Frontal cortex (tissue), 4 donors: Measurements from ENCODE around the gene ALDH1A3. TPM values are rescaled to one million over a fixed set of nuclear protein-coding genes. Genes with fewer than 3 reads are reported as not detected.

Experiments used
- DNase-seq, 2 donors: peaks; one replicate each; pipeline ENCODE4 v3.0.0; 2012; ENCODE audit warnings: low spot score in 2 of 2
- FAIRE-seq: peaks from 2 replicates; lab custom pipeline; 2012; peaks lifted over from hg19 to GRCh38; lab: Jason Lieb, UNC
- total RNA-seq: library from RNA; depleted of rRNA; stranded (reverse); fragments of >200 nt; gene quantifications from one replicate; pipeline ENCODE4 v1.2.3, GENCODE V29; 2014
- donor health status: control.
- donor health status: control.
- donor health status: control.

ALDH1A3 gene
- total RNA-seq, 1 donor from 2014 or later, result 3.3 TPM

GRCh38 chr15:100856867-100857266 lies 22.8 kb upstream of the ALDH1A3 start:
- DNase-seq, result no peak
- FAIRE-seq, result no peak

DNA sequence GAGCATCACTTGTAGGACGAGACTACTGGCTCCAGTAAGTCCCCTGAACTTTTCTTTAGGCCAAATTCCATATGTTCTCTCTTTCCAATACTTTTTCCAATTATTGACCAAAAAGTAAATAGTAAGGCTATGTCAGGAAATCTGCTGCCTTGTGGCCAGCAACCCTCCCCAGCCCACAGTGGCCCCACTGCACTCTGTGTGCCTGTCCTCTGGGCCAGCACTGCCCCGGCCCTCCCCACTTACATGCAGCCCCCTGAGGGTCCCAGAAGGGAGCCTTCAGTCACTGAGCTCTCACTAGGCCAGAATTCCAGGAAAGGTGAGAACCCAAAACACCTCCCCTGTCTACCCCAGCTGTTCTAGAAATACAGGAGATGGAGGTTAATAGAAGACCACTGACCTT lies 21.3 kb upstream of the ALDH1A3 start:
- FAIRE-seq, result no peak
- no peak for DNase-seq

DNA sequence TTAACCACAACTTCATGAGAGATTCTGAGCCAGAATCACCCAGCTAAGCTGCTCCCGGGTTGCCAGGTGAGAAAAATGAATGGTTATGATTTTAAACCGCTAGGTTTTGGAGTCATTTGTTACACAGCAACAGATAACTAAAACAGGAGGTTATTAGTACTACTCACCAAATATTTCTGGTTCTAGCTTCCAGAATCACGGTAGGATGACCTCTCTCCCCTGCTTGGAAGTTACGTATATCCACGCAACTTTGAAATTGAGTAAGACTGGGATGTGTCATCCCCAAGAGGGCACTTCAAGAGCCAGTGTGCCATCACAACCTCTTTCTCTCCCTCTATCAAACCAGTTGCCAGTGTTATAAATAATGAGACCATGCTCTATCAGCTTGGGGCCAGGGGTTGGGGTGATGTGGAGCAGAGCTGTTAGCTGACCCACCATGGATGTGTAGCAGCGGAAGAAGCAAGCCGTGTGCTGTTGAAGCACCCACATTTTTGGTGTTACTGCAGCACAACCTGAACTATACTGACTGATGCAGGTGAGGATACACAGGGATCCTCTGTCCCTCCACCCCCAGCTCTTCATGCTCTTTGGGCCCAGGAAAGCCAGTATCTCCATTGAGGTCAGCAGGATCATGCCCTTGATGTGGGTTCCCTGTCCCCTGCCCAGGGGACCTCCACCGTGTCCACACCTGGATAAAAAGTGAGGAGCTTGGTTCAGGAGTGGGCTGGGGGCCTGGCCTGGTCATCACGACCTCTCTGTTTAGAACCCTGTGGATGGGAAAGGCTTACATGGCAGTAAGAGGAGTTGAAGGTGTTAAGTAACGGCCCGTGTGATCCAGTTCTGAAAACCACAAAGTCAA lies 19.4 kb upstream of the ALDH1A3 start:
- FAIRE-seq (no peak), DNase-seq (no peak)

DNA sequence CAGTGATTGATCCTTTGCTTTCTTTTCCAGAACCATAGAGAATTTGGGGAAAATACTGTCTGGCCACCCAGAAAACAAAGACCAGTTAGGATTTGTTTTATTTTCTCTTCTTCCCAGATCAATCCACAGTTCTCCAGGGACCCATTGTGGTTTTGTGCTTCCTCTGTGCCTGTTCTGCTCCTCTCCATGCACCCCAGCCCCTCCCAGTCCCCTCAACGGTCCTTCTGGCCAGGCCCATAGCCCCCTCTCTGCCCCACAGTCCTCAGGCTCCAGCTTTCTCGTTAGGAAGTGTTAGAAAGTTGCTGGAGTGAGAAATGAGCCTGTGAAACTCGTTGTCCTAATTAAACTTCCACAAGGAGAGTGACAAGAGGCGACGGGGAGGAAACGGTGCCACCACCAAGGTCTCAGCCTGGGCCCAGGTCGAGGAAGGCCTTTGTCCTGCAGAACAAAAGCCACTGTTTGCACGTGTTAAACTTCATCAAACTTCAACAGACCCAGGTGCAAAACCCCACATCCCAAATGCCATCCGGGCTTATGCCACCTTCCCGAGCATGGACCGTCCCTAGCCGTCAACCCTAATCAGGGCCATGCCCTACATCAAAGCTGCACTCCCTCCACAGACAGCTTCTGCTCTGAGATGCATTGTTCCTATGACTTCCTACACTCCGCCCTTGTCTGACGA lies 18.7 kb upstream of the ALDH1A3 start:
- DNase-seq (no peak), FAIRE-seq (no peak)

GRCh38 chr15:100861511-100861991 lies 18.1 kb upstream of the ALDH1A3 start:
- FAIRE-seq (no peak), DNase-seq (no peak)

GRCh38 chr15:100862162-100862561 lies 17.5 kb upstream of the ALDH1A3 start:
- DNase-seq (no peak), FAIRE-seq (no peak)

DNA sequence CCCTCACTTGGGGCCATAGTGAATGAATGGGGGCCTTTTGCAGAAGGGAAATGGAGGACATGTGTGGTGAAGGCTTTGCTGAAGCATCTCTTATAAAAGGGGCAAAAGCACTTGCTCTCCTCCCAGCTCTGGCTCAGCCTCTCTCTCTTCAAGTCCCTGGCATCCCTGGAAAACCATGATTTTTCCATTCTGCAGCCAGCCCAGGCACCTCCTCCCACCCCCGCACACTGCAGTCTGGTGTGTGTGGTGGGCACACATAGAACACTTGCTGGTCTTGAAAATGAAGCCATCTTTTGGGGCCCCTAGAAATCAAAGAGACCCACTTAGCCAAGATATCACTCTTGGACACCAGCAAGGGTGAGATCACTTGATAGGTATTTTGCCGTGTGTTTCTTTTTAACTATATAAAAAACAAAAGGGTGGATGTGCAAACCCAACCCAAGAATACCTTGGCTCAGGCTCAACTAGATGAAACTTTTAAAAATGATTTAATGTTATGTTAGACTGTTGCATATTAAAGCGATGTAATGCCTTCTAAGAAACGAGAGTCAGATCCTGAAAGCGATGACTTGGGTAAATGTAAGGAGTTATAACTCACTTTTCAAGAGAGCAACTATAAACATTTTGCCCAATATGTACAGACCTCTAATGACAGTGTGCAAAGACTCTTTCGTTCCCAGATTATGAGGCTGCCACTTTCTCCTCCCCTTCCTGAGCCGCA lies 16.4 kb upstream of the ALDH1A3 start:
- no peak for DNase-seq
- FAIRE-seq, result no peak

- DNase-seq, result no peak
- FAIRE-seq, result no peak
Observed at GRCh38 chr15:100863796-100864267, 15.8 kb upstream of the ALDH1A3 start.

- FAIRE-seq (no peak), DNase-seq (no peak)
Observed at GRCh38 chr15:100866386-100867330, 13.0 kb upstream of the ALDH1A3 start.

DNA sequence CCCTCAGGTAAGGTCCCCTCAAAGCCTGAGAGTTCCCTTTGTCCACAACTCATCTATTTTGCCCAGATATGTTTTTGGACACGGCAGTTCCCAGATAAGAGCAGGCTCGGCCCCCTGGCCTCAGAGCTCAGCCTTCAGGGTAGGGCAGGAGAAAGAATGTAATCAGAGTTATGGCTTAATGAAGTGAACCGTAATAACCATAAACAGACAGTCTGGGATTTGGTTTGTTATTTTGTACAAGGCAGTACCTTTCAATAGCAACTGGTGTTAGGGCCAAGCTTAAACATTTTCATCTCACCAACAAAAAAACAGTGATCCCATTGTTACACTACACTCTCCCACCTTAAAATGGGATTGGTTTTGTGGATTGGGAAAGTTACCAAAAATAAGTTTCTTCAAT lies 12.2 kb upstream of the ALDH1A3 start:
- FAIRE-seq (no peak), DNase-seq (no peak)

DNA sequence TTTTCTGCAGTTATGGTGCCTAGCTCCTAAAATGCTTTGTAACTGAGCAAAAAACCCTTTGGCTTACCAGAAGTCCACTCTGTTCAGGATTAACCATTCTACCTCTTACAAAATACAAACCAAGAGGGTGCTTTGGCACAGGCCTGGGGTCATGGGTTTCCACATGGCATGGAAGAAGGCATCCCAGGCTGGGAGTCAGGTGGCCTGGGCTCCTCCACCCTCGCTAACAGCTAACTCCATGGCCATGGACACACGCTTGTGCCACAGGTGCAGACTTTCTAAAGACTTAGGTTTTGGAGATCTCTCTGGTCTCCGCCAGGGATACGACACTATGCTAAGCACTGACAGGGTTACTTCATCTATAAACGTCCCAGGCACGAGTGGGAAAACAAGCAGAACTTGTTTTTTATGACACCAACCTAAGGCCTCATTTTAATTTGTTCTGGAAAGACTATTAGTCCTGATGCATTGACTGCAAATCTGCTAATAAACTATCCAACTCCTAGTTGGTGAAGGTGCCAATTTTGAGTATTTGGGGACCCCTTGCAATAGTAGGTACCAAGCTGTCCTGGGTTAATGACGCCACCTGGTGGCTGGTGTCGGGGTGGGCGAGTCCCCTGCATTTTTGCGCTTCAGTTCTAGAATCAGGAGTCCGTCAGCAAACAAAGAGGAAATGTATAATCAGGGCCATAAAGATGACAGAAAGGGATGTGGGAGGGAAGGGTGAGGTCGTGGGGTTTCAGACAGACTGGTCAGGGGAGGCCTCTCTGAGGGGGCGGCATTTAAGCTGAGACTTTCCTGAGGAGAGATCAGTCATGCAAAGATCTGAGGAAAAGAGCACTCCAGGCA lies 10.3 kb upstream of the ALDH1A3 start:
- FAIRE-seq (no peak), DNase-seq (no peak)

DNA sequence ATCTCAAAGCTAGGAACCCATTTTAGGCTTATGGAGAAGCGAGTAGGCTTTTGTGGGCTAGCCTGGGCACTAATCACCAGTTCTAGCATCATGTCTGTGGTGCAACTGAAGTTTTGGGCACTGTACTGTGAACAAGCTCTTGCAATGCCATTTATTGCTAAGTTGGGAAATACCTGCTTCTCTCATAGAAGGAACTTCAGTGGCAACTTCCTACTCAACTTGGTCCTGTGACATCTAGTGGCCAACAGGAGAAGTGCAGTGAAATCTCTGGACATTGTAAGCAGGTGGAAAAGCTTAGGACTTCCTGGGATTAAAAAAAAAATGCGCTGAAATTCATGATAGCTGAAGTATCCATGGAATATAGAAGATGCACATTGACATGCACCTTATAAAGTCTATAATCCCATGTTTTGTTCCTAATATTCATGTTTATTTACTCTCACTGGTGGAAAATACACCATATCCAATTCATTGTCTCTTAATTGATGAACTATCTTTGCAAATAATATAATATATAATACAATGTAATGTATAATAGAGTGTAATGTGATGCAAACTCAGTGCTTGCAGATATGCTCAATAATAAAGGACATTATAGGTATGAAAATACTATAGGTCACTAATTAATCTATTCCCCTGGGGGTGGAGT lies 6.5 kb upstream of the ALDH1A3 start:
- FAIRE-seq, result no peak
- peak; percentile 62 to 76 for DNase-seq

DNA sequence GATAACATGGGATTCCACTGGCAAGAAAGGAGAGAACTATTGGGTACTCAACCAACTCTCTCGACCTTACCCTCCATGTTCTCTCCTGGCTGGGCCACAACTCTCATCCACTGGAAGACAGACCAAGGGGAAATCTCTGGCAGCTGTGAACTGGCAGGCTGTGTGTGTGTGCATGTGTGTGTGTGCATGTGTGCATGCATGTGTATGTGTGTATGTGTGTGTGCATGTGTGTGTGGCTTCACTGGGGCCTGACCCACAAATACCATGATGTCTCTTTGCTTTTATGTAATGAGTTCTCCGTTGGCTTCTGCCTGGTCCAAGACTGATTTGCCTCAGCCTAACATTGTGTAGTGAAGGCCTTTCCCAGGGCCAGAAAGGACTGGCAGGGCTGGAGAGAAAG lies 4.1 kb upstream of the ALDH1A3 start:
- DNase-seq, result no peak
- FAIRE-seq, result no peak

GRCh38 chr15:100875976-100876375 lies 3.7 kb upstream of the ALDH1A3 start:
- FAIRE-seq, result no peak
- no peak for DNase-seq

DNA sequence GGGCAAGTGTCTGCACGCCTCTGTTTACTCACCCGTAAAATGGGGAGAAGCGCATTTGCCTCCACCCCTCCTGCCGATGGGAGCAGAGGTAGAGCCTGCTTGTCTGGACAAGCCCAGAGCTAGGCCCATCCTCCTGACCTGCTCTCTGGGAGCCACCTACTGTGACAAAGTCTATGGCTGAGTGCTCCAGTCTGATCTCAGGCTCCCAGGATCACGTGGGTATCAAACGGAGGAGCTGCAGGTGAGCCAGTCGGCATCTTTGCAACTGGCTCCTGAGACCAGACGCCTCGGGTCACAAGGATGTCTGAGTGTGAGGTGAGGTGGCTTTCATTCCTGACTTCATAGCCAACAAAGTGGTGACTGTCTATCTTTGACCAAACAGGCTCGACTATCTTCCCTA lies 2.1 kb upstream of the ALDH1A3 start:
- DNase-seq (no peak), FAIRE-seq (no peak)

DNA sequence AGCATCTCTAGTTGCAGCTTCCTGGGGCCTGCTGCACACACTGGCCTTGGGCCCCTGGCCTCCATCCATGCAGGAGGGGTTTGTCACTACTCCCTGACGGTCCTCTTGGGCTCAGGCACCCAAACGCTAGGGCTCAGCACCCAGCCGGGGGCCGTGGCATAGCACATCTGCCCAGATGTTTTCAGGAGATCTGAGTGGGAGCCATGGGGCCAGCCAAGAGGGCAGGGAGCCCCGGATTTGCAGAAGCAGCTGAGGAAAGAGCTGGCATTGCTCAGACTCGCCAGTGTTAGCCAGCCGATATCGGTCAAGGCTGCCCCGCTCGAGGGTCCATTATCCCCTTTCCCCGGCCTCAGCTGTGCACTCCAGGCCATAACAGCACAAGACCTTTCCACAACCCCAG lies 1.5 kb upstream of the ALDH1A3 start:
- FAIRE-seq (no peak), DNase-seq (no peak)

DNA sequence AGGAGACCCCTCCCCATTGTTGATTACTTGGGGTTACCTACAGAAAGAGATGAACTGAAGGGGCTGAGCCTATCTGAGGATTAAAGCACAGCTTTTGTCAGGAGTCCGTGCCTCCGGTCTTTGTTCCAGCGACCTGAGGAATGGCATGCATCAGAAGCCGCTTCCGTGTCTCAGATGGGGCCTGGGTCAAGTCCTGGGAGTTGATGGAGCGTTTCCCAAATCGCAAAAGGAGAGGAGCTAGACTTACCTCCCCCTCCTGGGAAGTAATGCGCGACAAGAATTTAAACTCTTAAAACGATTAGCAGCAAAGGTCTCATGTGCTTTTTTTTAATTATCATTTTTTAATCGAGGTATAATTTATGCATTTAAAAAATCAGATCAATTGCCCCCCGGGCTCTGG lies 983 bp upstream of the ALDH1A3 start:
- DNase-seq (no peak), FAIRE-seq (no peak)

GRCh38 chr15:100879061-100879463 lies 569 bp upstream of the ALDH1A3 start:
- FAIRE-seq (no peak), DNase-seq (no peak)
